K562 (cell line): ENCODE measurements around the gene TRMT112.

ENCODE experiments used
- CREM ChIP-seq: IDR thresholded peaks from 2 replicates; pipeline ENCODE4 v1.6.1; 2014; ENCODE audit warnings: antibody characterized with exemption, low read depth
- FOSL1 ChIP-seq: fragments of 200-800 bp; sonication (Bioruptor generic); conservative IDR thresholded peaks from 2 replicates; pipeline ENCODE4 v1.6.1; 2016; ENCODE audit warnings: missing genetic modification characterization, missing compliant biosample characterization
- FOXA3 ChIP-seq, 2 experiments: fragments of 450-650 bp in 1 of 2; sonication (generic) in 1 of 2; formaldehyde crosslinking; IDR thresholded peaks in 1 of 2; conservative IDR thresholded peaks in 1 of 2; 2 replicates each; pipeline versions ENCODE4 v1.4.0 to v1.8.0; 2020 to 2022; ENCODE audit warnings: mild to moderate bottlenecking in 2 of 2, missing genetic modification reagents in 1 of 2
- MAZ ChIP-seq, 2 experiments: fragments of 450-650 bp in 1 of 2; sonication (generic) in 1 of 2; formaldehyde crosslinking; IDR thresholded peaks in 1 of 2; conservative IDR thresholded peaks in 1 of 2; 2 replicates each; pipeline versions ENCODE4 v1.4.0 to v1.5.0; 2020; ENCODE audit warnings: mild to moderate bottlenecking in 1 of 2, missing genetic modification reagents in 1 of 2
- ZNF24 ChIP-seq: fragments of 450-650 bp; IDR thresholded peaks from 2 replicates; pipeline ENCODE4 v1.6.1; 2016
- ZNF76 ChIP-seq: fragments of 250-450 bp; sonication (Bioruptor Pico); IDR thresholded peaks from 2 replicates; pipeline ENCODE4 v1.4.0; 2020; ENCODE audit warnings: mild to moderate bottlenecking, moderate library complexity, borderline replicate concordance
- ZNF785 ChIP-seq: fragments of 250-450 bp; sonication (Bioruptor Pico); IDR thresholded peaks from 2 replicates; pipeline ENCODE4 v1.4.0; 2020; ENCODE audit warnings: mild to moderate bottlenecking
- TF ChIP-seq, protein P1 (sequence below), 3 experiments: IDR thresholded peaks in 2 of 3; conservative IDR thresholded peaks in 1 of 3; 2 replicates each; pipeline ENCODE4 v1.5.1; 2011 to 2012; ENCODE audit warnings: low read length in 3 of 3, mild to moderate bottlenecking in 3 of 3, control low read depth in 2 of 3, improper control_type of control experiment in 1 of 3, inconsistent platforms in 1 of 3, low read depth in 1 of 3, mixed read lengths in 1 of 3, moderate library complexity in 1 of 3; ENCODE audit not compliant: insufficient read depth in 2 of 3
- TF ChIP-seq, protein P2 (sequence below): sonication (generic); formaldehyde crosslinking; IDR thresholded peaks from 2 replicates; pipeline ENCODE4 v1.8.0; 2022; ENCODE audit warnings: mild to moderate bottlenecking, missing genetic modification reagents, borderline replicate concordance

DNA sequence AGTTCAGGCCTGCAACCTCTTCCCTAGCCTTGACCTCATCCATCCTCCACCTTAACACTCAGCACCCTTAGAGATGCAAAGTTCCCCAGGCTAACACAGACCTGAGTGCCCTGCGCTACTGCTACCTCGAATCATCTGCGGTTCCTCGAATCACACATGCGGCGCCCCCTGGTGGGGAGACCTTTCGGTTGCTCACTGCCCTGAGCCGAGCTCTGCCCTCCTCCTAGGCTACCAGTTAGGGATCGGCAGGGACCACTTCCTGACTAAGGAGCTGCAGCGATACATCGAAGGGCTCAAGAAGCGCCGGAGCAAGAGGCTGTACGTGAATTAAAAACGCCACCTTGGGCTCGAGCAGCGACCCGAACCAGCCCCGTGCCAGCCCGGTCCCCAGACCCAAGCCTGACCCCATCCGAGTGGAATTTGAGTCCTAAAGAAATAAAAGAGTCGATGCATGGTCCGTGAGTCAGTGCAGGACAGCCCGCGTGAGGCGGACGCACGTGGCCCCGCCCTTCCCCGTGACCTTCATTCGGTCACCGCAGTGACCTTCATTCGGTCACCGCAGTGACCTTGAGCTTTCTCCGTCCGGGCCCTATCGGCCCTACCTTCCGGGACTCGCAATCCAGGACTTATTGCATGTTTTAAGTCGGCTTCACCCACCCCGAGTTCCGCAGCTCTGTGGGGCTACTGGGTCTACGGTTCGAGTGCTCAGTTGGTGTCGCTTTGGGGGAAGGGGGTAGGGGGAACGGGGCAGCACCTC, 12.9 kb downstream of the TRMT112 start:
- TF ChIP-seq FOXA3 (CRISPR knock-in tag; conservative IDR thresholded peaks at IDR 0.05 in 1 of 2, IDR thresholded peaks at IDR 0.05 in 1 of 2): no peak; a peak in 1 of 4 replicates
- TF ChIP-seq, protein P1, sequence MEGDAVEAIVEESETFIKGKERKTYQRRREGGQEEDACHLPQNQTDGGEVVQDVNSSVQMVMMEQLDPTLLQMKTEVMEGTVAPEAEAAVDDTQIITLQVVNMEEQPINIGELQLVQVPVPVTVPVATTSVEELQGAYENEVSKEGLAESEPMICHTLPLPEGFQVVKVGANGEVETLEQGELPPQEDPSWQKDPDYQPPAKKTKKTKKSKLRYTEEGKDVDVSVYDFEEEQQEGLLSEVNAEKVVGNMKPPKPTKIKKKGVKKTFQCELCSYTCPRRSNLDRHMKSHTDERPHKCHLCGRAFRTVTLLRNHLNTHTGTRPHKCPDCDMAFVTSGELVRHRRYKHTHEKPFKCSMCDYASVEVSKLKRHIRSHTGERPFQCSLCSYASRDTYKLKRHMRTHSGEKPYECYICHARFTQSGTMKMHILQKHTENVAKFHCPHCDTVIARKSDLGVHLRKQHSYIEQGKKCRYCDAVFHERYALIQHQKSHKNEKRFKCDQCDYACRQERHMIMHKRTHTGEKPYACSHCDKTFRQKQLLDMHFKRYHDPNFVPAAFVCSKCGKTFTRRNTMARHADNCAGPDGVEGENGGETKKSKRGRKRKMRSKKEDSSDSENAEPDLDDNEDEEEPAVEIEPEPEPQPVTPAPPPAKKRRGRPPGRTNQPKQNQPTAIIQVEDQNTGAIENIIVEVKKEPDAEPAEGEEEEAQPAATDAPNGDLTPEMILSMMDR (IDR thresholded peaks at IDR 0.05 in 2 of 3, conservative IDR thresholded peaks at IDR 0.05 in 1 of 3; ENCODE audit: insufficient read depth in 2 of 3, low read depth in 1 of 3, low read length in 3 of 3): peak; percentile 84 to 94 (median 87)
- peak in 1 of 2 experiments; percentile 34; a peak in 2 of 4 replicates for TF ChIP-seq MAZ (CRISPR knock-in tag; conservative IDR thresholded peaks at IDR 0.05 in 1 of 2, IDR thresholded peaks at IDR 0.05 in 1 of 2)
- peak; percentile 28; the same call in 1 of the 2 replicates for TF ChIP-seq ZNF24
- TF ChIP-seq FOSL1 (tag): peak; percentile 74
- TF ChIP-seq ZNF76 (CRISPR knock-in tag): no peak
- no peak; the same call in 1 of the 2 replicates for TF ChIP-seq CREM
- no peak for TF ChIP-seq ZNF785
- TF ChIP-seq, protein P2, sequence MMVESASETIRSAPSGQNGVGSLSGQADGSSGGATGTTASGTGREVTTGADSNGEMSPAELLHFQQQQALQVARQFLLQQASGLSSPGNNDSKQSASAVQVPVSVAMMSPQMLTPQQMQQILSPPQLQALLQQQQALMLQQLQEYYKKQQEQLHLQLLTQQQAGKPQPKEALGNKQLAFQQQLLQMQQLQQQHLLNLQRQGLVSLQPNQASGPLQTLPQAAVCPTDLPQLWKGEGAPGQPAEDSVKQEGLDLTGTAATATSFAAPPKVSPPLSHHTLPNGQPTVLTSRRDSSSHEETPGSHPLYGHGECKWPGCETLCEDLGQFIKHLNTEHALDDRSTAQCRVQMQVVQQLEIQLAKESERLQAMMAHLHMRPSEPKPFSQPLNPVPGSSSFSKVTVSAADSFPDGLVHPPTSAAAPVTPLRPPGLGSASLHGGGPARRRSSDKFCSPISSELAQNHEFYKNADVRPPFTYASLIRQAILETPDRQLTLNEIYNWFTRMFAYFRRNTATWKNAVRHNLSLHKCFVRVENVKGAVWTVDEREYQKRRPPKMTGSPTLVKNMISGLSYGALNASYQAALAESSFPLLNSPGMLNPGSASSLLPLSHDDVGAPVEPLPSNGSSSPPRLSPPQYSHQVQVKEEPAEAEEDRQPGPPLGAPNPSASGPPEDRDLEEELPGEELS: no peak
